NCI-H187 (cell line): ENCODE measurements around the gene MIPOL1.
"Not testable (repeated sequence)": the region's sequence is repeated elsewhere in the genome, so short reads cannot be mapped to it uniquely, and the experiment has no call there.

ENCODE experiments used
- DNase-seq, 2 experiments: peaks; one replicate each; lab custom pipeline; 2025; lab: John Stamatoyannopoulos, UW

MIPOL1 gene

DNA sequence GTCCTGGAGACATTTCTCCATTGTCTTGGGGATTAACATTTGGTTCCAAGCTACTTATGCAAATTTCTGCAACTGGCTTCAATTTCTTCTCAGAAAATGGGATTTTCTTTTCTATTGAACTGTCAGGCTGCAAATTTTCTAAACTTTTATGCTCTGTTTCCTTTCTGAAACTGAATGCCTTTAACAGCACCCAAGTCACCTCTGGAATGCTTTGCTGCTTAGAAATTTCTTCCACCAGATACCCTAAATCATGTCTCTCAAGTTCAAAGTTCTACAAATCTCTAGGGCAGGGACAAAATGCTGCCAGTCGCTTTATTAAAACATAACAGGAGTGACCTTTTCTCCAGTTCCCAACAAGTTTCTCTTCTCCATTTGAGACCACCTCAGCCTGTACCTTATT, 264.7 kb downstream of the MIPOL1 start:
- not testable (repeated sequence) for DNase-seq

- DNase-seq, result no peak
These were observed 266.6 kb downstream of the MIPOL1 start for GRCh38 chr14:37464192-37464858.

DNA sequence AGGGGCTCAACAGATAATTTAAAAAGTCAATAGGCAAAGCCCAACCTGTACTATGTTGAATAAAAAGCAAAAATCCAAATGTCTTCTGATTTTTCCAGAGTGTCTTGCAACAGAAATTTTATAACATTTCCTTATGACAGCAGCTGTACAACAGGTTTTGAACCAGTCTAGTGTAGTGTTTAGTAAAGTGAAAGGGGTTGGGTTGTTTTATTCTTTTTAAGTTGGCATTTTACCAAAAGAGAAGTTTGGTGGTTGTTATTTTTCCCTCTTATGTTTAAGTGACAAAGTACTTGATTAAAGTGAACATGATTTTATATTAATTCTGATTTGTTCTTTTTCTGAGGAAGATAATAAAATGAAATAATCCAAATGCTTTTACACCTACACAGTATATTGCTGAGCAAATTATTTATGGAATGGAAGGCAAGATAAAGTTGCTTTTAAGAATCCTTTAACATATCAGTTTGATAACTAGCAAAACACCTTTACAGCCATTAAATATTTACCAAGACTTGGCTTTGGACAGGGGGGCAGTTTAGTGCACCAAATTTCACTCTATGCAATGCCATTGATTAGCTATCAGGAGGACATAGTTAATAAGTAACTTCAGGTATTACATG, 268.4 kb downstream of the MIPOL1 start:
- no peak for DNase-seq

GRCh38 chr14:37466623-37467088, 268.9 kb downstream of the MIPOL1 start:
- DNase-seq, result no peak

- no peak for DNase-seq
These were observed 271.9 kb downstream of the MIPOL1 start for GRCh38 chr14:37469650-37470049.

- DNase-seq, result no peak
These were observed 272.5 kb downstream of the MIPOL1 start for GRCh38 chr14:37470251-37470650.

DNA sequence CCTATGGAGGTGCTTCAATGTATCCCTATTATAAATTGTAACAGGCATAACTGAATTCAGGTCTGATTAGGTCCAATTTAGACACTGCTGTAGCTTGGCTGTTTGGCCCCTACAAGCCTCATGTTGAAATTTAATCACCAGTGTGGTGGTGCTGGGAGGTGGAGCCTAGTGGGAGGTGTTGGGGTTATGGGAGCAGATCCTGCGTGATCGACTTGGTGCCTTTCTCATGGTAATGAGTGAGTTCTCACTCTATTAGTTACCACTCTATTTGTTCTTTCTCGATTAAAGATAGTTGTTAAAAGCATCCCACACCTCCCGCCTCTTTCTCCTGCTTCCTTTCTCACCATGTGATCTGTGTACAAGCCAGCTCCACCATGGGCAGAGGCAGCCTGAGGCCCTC, 275.2 kb downstream of the MIPOL1 start:
- no peak for DNase-seq

DNA sequence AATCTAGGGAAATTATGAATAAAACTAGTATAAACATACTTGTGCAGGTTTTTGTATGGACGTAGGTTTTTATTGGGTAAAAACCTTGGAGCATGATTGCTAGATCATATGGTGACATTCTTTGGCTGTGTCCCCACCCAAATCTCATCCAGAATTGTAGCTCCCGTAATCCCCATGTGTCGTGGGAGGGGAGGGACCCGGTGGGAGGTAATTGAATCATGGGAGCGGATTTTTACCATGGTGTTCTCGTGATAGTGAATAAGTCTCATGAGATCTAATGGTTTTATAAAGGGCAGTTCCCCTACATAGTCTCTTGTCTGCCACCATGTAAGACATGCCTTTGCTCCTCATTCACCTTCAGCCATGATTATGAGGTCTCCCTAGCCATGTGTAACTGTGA, 276.5 kb downstream of the MIPOL1 start:
- no peak for DNase-seq

- DNase-seq, result no peak
These were observed 282.9 kb downstream of the MIPOL1 start for GRCh38 chr14:37480446-37481290.

DNA sequence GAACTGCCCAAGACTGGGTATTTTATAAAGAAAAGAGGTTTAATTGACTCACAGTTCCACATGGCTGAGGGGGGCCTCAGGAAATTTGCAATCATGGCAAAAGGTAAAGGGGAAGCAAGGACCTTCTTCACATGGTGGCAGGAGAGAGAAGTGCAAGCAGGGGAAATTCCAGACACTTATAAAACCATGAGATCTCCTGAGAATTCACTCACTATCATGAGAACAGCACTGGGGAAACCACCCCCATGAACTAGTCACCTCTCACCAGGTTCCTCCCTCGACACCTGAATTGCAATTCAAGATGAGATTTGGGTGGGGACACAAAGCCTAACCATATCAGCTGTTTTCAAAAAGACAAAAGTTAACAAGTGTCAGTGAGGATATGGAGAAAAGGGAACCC, 284.7 kb downstream of the MIPOL1 start:
- no peak for DNase-seq

- no peak for DNase-seq
These were observed 285.9 kb downstream of the MIPOL1 start for GRCh38 chr14:37483672-37484071.

GRCh38 chr14:37490607-37491006, 292.9 kb downstream of the MIPOL1 start:
- no peak for DNase-seq

DNA sequence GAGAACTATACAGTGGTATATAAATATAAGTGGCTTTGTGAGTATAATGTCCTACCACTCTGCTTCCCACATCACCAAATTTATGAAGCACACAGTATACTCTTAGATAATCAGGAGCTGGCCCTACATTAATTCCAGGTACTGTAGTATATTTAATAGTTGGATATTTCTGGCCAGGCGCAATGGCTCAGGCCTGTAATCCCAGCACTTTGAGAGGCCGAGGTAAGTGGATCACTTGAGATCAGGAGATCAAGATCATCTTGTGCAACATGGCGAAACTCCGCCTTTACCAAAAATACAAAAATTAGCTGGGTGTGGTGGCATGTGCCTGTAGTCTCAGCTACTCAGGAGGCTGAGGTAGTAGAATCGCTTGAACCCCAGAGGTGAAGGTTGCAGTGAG, 293.3 kb downstream of the MIPOL1 start:
- DNase-seq, result no peak

DNA sequence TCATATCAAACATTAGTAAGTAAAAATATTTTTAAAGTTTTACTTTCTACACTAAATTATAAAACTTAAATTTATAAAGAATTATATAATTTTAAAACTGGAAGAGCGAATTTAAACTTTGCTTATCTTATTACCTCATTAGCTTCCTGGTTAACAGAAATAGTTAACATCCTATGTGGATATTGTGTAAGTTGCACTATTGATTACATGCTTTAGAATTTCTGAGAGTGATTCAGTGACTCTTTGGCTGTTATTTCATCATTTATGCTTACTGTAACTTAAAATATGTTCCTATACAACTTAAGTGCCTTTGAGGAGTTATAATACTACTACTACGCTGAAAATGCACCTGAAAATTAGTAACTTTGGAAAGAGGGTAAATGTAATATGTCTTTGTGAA, 295.9 kb downstream of the MIPOL1 start:
- DNase-seq, result no peak

GRCh38 chr14:37497422-37497821, 299.7 kb downstream of the MIPOL1 start:
- DNase-seq, result no peak

- DNase-seq, result no peak
These were observed 304.1 kb downstream of the MIPOL1 start for GRCh38 chr14:37501877-37502276.

GRCh38 chr14:37508503-37508902, 310.8 kb downstream of the MIPOL1 start:
- DNase-seq, result no peak

DNA sequence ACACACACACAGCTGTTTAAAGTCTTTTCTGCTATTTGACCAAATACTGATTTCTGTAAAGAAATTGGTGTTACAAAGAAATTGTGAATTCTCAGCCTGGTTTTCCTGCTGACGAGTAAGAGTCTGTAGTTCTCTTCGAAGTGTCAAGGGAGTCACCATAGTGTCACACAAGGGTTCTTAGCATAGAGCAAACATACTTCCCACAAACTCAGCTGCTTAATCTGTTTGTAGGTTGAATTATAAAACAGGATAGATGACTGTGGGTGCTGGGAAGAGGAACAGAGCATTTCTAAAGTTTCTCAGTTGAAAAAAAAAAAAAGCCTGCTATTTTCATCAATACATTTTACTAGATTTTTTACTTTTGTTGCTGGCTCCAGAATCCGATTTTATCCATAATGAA, 314.4 kb downstream of the MIPOL1 start:
- no peak for DNase-seq

- DNase-seq, result no peak
These were observed 318.0 kb downstream of the MIPOL1 start for GRCh38 chr14:37515771-37516170.

GRCh38 chr14:37526994-37527393, 329.3 kb downstream of the MIPOL1 start:
- no peak for DNase-seq

DNA sequence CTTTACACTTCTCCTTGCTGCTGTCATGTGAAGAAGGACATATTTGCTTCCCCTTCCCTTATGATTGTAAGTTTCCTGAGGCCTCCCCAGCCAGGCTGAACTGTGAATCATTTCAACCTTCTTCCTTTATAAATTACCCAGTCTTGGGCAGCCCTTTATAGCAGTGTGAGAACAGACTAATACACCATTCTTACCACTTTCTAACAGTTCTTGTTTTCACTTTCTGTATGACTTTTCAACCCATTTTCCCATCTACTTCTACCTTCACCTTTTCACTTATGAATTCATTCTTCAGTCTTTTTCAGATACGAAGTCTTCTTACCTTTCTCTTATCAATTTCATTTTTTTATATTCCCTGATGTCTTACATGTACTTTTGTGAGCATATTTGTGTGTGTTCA, 342.3 kb downstream of the MIPOL1 start:
- no peak for DNase-seq

DNA sequence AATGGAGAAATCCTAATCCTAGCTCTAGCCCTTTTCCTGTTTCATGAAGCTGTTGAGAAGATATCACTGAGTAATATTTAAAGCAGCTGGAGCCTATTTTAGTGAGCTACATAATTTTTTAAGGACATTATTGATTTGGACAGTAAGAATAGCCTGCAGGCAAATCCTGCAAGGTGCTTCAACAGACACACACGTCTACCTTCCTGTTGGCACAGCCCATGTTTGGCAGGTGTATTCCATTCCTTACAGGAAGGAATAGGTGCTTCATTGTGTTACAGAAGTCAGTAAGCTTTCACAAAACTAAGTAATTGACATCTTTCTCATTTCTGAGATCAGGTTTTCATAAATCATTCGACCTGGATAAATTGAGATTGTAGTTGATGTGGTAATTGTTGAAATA, 346.7 kb downstream of the MIPOL1 start:
- no peak for DNase-seq

DNA sequence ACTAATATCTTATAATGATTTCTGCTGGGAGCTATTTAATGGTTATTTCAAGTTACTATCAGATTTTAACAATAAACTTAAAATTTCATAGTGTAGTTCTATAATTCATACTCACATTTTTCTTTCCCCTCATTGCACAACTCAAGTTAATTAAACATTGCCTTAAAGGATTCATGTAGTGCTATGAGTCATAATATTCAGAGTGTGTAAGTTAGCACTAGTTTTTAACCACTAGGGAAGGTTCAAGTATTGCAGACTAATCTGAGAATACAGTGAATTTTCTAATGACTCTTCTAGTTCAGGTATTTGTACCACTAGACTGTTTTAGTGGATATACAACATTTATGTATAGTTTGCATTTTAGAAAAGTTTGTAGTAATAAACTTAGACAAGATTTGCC, 347.4 kb downstream of the MIPOL1 start:
- no peak for DNase-seq
